GM18526 (cell line): ENCODE measurements around the gene BDNF.

ENCODE experiments used
- POLR2A ChIP-seq: IDR thresholded peaks from 3 replicates; pipeline ENCODE4 v1.6.1; 2011; ENCODE audit not compliant: insufficient read length; ENCODE audit errors: extremely low read depth

Gene BDNF

GRCh38 chr11:27696115-27696514 is 4.1 kb downstream of the BDNF start:
- TF ChIP-seq POLR2A: no peak

- no peak for TF ChIP-seq POLR2A
These were observed 5.3 kb downstream of the BDNF start for GRCh38 chr11:27694992-27695391.

GRCh38 chr11:27693398-27693797 is 6.9 kb downstream of the BDNF start:
- no peak for TF ChIP-seq POLR2A

- TF ChIP-seq POLR2A: no peak
These were observed 7.5 kb downstream of the BDNF start for GRCh38 chr11:27692781-27693180.

- no peak for TF ChIP-seq POLR2A
These were observed 12.2 kb downstream of the BDNF start for GRCh38 chr11:27688076-27688475.

- TF ChIP-seq POLR2A: no peak
These were observed 18.6 kb downstream of the BDNF start for GRCh38 chr11:27681664-27682063.

GRCh38 chr11:27679136-27680015 is 20.9 kb downstream of the BDNF start:
- TF ChIP-seq POLR2A: no peak

- no peak for TF ChIP-seq POLR2A
These were observed 22.0 kb downstream of the BDNF start for GRCh38 chr11:27678242-27678641.

- TF ChIP-seq POLR2A: no peak
These were observed 23.1 kb downstream of the BDNF start for GRCh38 chr11:27677108-27677507.

GRCh38 chr11:27673979-27674663 is 26.1 kb downstream of the BDNF start:
- TF ChIP-seq POLR2A: no peak

GRCh38 chr11:27672836-27673464 is 27.3 kb downstream of the BDNF start:
- no peak for TF ChIP-seq POLR2A

- no peak for TF ChIP-seq POLR2A
These were observed 36.9 kb downstream of the BDNF start for GRCh38 chr11:27663326-27663725.

GRCh38 chr11:27660171-27660570 is 40.1 kb downstream of the BDNF start:
- TF ChIP-seq POLR2A: no peak

- TF ChIP-seq POLR2A: no peak
These were observed 41.6 kb downstream of the BDNF start for GRCh38 chr11:27658535-27659236.

- TF ChIP-seq POLR2A: no peak
These were observed 43.3 kb downstream of the BDNF start for GRCh38 chr11:27656806-27657483.
